Lower leg skin (tissue), 4 donors: ENCODE measurements around the gene VDAC1. TPM values are rescaled to one million over a fixed set of nuclear protein-coding genes. Genes with fewer than 3 reads are reported as not detected.

Source experiments
- DNase-seq, 2 donors: peaks; one replicate each; pipeline ENCODE4 v3.0.0-alpha.2; 2019; ENCODE audit warnings: low spot score in 2 of 2
- H3K4me3 ChIP-seq: fragments of 200-600 bp; sonication (generic); 2 replicates; pipeline ENCODE4 v1.5.1; 2017; ENCODE audit warnings: mild to moderate bottlenecking, low read depth; ENCODE audit not compliant: poor library complexity, severe bottlenecking
- POLR2A ChIP-seq, 2 donors: fragments of 450-650 bp; IDR thresholded peaks; one replicate each; pipeline ENCODE4 v1.6.1; 2016 to 2017; ENCODE audit warnings: antibody characterized with exemption in 2 of 2, mild to moderate bottlenecking in 1 of 2, moderate library complexity in 1 of 2
- WGBS, 2 donors: methylation state at CpG; one replicate each; pipeline ENCODE4 v1.1.5; 2018; 5-methylcytosine and 5-hydroxymethylcytosine counted together
- intact Hi-C: fragments of 100-400 bp; cut with DNase I; formaldehyde crosslinking; loops from one replicate; pipeline ENCODE4 v1.15.0; 2023; ENCODE audit warnings: low total_unique reads
- total RNA-seq, 4 donors: library from RNA; depleted of rRNA; stranded (reverse); fragments of >200 nt; gene quantifications; one replicate each; pipeline ENCODE4 v1.1.0, GENCODE V29; 2016
- TF ChIP-seq, protein P1 (sequence below), 3 donors: fragments of 450-650 bp; IDR thresholded peaks; one replicate each; pipeline ENCODE4 v1.5.1; 2016; ENCODE audit warnings: antibody characterized with exemption in 3 of 3, mild to moderate bottlenecking in 3 of 3, moderate library complexity in 2 of 3

The VDAC1 gene
- total RNA-seq, 4 donors from 2014 or later = 113 to 159 (median 145) TPM

DNA sequence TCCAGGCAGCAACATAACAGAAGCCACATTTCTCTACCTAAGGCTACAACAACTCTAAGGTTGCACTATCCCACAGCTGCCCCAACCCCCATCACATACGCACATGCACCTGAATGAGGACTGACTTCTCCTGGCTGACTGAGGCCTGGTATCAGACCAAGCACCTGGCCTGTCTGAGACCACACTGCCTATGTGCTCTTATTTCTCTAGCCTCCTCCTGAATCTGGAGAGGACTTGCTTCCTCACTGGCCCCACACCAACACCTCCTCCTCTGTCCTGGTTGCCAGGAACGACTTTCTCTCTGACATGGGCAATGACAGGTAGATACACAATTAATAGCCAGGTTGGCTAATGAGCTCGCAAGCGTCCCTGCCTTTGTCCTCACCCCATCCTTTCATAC lies 14.9 kb upstream of the VDAC1 start:
- no peak for DNase-seq
- intact Hi-C loops = no loop called here
- TF ChIP-seq POLR2A (IDR thresholded peaks at IDR 0.05) = no peak
- TF ChIP-seq, protein P1, sequence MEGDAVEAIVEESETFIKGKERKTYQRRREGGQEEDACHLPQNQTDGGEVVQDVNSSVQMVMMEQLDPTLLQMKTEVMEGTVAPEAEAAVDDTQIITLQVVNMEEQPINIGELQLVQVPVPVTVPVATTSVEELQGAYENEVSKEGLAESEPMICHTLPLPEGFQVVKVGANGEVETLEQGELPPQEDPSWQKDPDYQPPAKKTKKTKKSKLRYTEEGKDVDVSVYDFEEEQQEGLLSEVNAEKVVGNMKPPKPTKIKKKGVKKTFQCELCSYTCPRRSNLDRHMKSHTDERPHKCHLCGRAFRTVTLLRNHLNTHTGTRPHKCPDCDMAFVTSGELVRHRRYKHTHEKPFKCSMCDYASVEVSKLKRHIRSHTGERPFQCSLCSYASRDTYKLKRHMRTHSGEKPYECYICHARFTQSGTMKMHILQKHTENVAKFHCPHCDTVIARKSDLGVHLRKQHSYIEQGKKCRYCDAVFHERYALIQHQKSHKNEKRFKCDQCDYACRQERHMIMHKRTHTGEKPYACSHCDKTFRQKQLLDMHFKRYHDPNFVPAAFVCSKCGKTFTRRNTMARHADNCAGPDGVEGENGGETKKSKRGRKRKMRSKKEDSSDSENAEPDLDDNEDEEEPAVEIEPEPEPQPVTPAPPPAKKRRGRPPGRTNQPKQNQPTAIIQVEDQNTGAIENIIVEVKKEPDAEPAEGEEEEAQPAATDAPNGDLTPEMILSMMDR (IDR thresholded peaks at IDR 0.05) = no peak
- WGBS, 2 donors = 50 to 59% methylated on average over 4 of the region's 4 CpGs
- H3K4me3 ChIP-seq = no peak overlapping the region

DNA sequence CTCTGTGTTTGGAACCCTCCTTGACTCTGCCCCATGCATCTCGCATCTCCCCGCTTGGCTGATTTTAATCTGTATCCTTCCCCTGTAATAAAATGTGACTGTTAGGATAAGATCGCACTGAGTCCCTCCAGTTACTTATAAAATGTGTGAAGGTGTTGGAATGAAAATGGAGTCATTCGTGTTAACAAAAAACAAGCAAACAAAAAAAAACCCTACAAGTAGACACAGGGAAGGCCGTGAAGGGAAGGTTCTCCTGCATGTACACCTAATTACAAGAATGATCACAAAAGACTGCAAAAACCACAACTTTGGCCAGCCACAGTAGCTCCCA lies 14.2 kb upstream of the VDAC1 start:
- no peak overlapping the region for H3K4me3 ChIP-seq
- no peak for DNase-seq
- WGBS, 2 donors = 87 to 90% methylated on average over 5 of the region's 5 CpGs
- TF ChIP-seq, protein P1 (IDR thresholded peaks at IDR 0.05) = no peak
- no peak for TF ChIP-seq POLR2A (IDR thresholded peaks at IDR 0.05)
- intact Hi-C loops = no loop called here

DNA sequence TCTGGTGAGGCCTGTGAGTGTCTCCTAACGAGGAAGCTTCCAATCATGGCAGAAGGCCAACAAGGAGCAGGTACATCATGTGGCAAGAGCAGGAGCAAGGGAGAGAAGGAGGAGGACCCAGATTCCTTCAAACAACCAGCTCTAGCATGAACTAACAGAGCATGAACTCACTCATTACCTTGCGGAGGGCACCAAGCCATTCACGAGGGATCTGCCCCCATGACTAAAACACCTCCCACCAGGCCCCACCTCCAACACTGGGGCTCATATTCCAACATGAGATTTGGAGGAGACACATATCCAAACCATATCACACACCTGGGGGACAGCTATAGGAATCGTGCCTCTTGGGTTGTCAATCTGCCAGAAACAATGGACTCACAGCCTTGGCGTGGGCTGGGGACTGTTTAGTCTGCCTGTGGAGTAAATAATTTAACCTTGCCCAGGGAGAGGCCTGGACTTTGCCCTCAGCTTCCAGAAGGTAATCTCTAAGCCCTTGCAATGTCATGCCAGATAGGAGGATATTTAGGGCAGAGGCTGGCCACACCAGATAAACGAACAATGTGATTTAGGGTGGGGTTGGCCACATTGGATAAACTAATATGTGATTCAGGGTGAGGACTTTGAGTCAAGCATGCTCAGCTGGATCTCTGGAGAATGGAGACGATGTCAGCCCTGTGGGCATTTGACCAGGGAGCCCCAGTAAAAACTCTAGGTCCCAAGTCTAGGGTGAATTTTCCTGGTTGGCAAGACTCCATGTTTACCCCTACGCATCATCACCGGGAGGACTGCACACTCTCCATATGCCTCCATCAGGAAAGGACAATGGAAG lies 13.6 kb upstream of the VDAC1 start:
- H3K4me3 ChIP-seq = no peak overlapping the region
- intact Hi-C loops = no loop called here
- TF ChIP-seq POLR2A (IDR thresholded peaks at IDR 0.05) = no peak
- TF ChIP-seq, protein P1 (IDR thresholded peaks at IDR 0.05) = no peak
- DNase-seq = no peak
- 65 to 69% methylated on average over 9 of the region's 9 CpGs for WGBS, 2 donors

DNA sequence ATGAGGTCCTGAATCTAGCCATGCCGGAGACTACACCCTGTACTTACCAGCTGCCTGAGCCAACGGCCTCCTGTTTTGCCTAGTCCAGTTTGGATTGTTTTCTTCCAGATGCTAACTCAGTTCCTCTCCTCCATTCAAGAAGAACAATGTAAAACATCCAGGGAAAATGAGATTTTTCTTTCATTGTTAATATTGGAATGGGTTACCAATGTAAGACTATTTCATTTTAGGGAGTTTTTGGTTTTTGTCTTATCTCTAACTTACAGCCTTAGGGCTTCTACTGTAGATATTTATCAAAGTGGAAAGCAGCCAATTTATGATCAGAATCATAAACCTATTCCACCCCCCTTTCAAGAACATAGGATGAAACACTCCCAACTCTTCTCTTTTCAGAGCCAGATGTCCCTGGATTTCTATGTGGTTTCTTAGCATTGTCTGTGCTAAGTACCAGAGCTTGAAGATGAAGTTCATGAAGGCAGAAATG lies 3.5 kb upstream of the VDAC1 start:
- TF ChIP-seq POLR2A (IDR thresholded peaks at IDR 0.05) = no peak
- DNase-seq = no peak

DNA sequence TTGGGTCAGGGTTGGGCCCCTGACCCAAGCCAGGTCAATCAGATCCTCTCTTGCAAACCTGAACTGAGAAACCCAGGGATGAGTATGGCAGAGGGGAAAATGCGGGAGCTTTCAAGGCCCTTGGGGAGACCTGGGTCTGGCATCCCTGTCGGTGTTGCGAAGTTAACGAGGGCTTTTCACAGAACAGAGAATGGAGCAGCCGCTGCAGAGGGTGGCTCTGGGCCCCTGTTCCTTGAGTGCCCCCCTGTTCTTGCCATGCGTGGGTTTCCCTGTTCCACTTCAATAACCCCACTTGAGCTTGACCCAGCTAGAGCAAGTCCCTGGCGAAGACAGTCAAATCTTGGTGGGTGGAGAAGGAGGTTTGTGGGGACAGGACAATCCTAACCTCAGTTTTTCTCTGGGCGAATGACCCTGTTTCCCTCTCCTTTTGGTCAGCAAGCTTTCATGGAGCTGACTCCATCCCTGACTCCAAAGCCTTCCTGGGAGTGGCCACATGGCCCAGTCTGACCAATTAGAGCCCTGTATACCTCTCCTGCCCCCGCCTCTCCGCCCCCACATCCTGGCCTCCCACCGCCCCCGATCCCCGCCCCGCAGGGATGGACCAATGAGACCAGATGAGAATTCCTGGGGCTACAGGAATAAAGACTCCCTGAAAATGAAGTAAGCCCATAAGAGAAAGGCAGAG lies 2.9 kb upstream of the VDAC1 start:
- intact Hi-C loops = no loop called here
- WGBS, 2 donors = 64 to 73% methylated on average over 14 of the region's 14 CpGs
- no peak overlapping the region for H3K4me3 ChIP-seq
- no peak for DNase-seq
- no peak for TF ChIP-seq POLR2A (IDR thresholded peaks at IDR 0.05)
- TF ChIP-seq, protein P1 (IDR thresholded peaks at IDR 0.05) = no peak

More for the DNA sequence above, 3.5 kb upstream of the VDAC1 start:
- WGBS, 2 donors = 29 to 40% methylated on average over 2 of the region's 2 CpGs
- no peak overlapping the region for H3K4me3 ChIP-seq
- intact Hi-C loops = no loop called here

DNA sequence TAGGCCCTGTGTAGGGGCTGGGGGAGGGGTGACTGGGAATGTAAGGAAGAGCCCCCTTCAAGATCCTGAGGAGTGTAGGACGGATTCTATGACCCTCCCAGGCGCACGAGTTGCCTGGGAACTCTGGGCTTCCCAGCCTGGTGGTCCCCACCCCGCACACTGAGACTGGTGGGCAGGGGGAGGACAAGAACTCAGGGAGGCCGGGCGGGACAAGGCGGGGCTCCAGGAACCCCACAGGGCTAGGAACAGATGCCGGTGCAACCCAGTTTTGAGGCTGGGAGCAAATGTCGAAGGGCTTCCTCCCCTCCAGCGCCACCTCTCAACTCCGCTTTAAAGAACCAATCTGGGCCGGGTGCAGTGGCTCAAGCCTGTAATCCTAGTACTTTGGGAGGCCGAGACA lies 1.3 kb upstream of the VDAC1 start:
- intact Hi-C loops = no loop called here
- TF ChIP-seq POLR2A (IDR thresholded peaks at IDR 0.05) = no peak
- TF ChIP-seq, protein P1 (IDR thresholded peaks at IDR 0.05) = no peak
- no peak overlapping the region for H3K4me3 ChIP-seq
- 86 to 87% methylated on average over 13 of the region's 13 CpGs for WGBS, 2 donors
- no peak for DNase-seq
